SJSA1 (cell line): ENCODE results near the gene TOR2A. TPM values are rescaled to one million over a fixed set of nuclear protein-coding genes. Genes with fewer than 3 reads are reported as not detected.
A peak's percentile ranks its signal among the peaks of the same experiment; 100 is the strongest.

ENCODE experiments used
- DNase-seq, 2 experiments: peaks; one replicate each; pipeline ENCODE4 v3.0.0-alpha.2; 2015 to 2020; ENCODE audit warnings: low spot score in 2 of 2, low read depth in 1 of 2
- H3K27ac ChIP-seq: fragments of 250-450 bp; sonication (Bioruptor Pico); 2 replicates; pipeline ENCODE4 v1.5.1; 2020; ENCODE audit warnings: mild to moderate bottlenecking, moderate library complexity
- H3K27me3 ChIP-seq: fragments of 250-450 bp; sonication (Bioruptor Pico); replicated peaks from 2 replicates; pipeline ENCODE4 v1.5.1; 2020; ENCODE audit warnings: mild to moderate bottlenecking, moderate library complexity
- H3K36me3 ChIP-seq: fragments of 250-450 bp; sonication (Bioruptor Pico); 2 replicates; pipeline ENCODE4 v1.5.1; 2020; ENCODE audit warnings: mild to moderate bottlenecking
- H3K4me1 ChIP-seq: fragments of 250-450 bp; sonication (Bioruptor Pico); replicated peaks from 2 replicates; pipeline ENCODE4 v1.6.1; 2021; ENCODE audit warnings: mild to moderate bottlenecking
- H3K4me3 ChIP-seq: fragments of 250-450 bp; sonication (Bioruptor Pico); 2 replicates; pipeline ENCODE4 v1.5.1; 2020; ENCODE audit warnings: mild to moderate bottlenecking
- H3K9me3 ChIP-seq: fragments of 250-450 bp; sonication (Bioruptor Pico); replicated peaks from 2 replicates; pipeline ENCODE4 v1.5.1; 2020; ENCODE audit warnings: mild to moderate bottlenecking
- total RNA-seq: library from RNA; depleted of rRNA; stranded (reverse); fragments of >200 nt; shearing (Covaris generic); gene quantifications from 2 replicates; pipeline ENCODE4 v1.2.3, GENCODE V29; 2014

TOR2A gene
- total RNA-seq, 1 experiment from 2014 or later: 11.4 TPM

DNA sequence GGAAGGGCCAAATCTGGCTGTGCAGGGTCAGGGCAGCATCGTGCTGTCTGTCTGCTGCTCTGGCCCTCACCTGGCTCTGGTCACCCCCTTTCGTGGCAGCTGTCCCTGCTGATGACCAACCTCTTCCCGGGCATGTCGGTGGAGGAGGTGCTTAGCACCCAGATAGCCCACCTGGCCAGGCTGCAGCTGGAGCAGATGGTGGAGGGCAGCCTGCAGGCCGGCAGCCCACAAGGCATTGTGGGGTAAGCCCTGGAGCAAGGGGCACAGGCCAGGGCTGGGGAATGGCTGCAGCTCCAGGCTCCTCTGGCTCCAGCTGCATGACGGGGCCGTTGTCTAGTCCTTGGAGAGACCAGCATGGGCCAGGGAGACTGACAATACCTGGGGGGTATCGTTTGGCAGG, 8.2 kb downstream of the TOR2A start:
- peaks cover 6% of the 10 kb centered on the region for H3K36me3 ChIP-seq
- H3K4me3 ChIP-seq: no peak overlapping the region
- H3K9me3 ChIP-seq: no peaks in the 10 kb centered on the region
- no peaks in the 10 kb centered on the region for H3K27me3 ChIP-seq
- peaks cover 28% of the 10 kb centered on the region for H3K4me1 ChIP-seq
- no peak for DNase-seq
- no peak overlapping the region for H3K27ac ChIP-seq

DNA sequence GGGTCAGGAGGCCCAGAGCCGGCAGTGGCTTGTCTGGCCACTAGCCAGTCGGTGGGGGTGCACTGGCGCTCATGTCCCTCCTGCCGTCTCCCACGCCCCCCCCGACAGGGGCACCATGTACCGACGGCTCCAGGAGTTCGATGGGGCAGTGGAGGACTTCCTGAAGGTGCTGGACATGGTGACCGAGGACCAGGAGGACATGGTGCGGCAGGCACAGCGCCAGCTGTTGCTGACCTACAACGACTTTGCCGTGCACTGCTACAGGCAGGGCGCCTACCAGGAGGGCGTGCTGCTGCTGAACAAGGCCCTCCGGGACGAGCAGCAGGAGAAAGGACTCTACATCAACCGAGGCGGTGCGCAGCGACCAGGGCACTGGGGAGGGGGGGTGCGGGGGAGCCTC, 11.1 kb downstream of the TOR2A start:
- Histone ChIP-seq H3K4me3 (no peak overlapping the region), H3K27ac (no peak overlapping the region), H3K27me3 (no peaks in the 10 kb centered on the region), H3K9me3 (no peaks in the 10 kb centered on the region), H3K4me1 (peaks cover 21% of the 10 kb centered on the region), H3K36me3 (no peaks in the 10 kb centered on the region)
- no peak for DNase-seq

DNA sequence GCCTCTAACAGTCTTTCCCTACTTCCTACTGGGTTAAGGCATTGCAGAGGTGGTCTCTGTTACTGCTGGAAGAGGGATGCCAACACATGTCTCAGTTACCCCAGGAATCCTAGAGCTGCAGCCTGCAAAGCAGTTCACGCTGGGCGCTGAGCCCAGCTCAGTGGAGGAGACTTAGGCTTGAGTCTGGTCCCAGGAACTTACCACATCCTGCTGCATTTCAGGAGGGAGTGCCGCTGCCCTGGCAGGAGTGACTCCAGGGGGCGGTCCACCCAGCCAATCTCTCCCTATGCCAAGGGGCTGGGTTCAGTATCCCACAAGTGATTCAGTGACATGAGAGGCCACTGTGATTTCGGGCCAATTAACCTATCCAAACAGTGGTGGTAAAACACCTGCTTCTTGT, 11.7 kb downstream of the TOR2A start:
- Histone ChIP-seq H3K4me3 (no peak overlapping the region), H3K27ac (no peak overlapping the region), H3K36me3 (no peaks in the 10 kb centered on the region), H3K27me3 (no peaks in the 10 kb centered on the region), H3K4me1 (peaks cover 21% of the 10 kb centered on the region), H3K9me3 (no peaks in the 10 kb centered on the region)
- no peak for DNase-seq

DNA sequence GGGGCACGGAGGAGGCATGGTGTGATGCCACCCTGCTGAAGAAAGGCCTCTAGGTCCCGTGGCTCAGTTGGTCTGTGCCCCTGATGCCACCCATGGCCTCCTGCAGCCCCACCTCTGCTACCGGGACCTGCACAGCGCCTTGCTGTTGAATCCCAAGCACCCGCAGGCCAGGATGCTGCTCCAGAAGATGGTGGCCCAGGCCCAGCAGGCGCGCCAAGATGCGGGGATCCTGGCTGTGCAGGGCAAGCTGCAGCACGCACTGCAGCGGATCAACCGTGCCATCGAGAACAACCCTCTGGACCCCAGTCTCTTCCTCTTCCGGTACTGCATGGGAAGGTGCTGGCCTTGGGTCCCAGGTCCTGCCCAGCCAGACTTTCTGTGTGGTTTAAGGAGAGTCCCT, 12.1 kb downstream of the TOR2A start:
- Histone ChIP-seq H3K36me3 (no peaks in the 10 kb centered on the region), H3K4me1 (peaks cover 21% of the 10 kb centered on the region), H3K4me3 (no peak overlapping the region), H3K27ac (no peak overlapping the region), H3K27me3 (no peaks in the 10 kb centered on the region), H3K9me3 (no peaks in the 10 kb centered on the region)
- no peak for DNase-seq

DNA sequence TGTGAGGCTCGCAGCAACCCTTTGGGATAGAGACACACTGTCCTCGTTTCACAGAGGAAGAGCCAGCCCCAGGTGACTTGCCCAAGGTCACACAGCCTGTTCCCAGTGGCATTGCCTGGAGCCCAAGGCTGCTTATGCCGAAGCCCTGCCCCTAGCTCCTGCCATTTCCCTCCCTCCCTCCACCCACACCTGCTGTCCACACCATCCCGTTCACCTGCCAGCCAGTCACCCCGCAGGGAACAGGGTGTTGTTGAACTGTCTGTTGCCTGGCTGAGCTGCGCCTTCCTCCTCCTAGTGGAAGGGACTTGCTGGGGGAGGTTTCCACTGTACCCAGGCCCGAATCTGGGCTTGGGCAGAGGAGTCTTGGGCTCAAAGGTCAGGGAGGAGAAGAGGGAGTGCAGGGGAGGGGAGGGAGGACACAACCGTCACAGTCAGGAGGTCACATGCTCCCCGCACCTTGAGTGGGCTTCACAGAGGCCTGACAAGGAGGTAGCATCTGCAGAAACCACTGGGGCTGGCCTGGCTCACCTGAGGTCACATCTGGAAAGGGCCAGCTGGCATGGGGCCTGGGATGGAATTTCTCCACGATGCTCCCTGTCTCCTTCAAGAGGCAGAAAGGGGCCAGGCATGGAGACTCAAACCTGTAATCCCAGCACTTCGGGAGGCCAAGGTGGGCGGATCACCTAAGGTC, 12.9 kb downstream of the TOR2A start:
- Histone ChIP-seq H3K4me3 (no peak overlapping the region), H3K4me1 (peaks cover 21% of the 10 kb centered on the region), H3K36me3 (no peaks in the 10 kb centered on the region), H3K9me3 (no peaks in the 10 kb centered on the region), H3K27ac (no peak overlapping the region), H3K27me3 (no peaks in the 10 kb centered on the region)
- no peak for DNase-seq

DNA sequence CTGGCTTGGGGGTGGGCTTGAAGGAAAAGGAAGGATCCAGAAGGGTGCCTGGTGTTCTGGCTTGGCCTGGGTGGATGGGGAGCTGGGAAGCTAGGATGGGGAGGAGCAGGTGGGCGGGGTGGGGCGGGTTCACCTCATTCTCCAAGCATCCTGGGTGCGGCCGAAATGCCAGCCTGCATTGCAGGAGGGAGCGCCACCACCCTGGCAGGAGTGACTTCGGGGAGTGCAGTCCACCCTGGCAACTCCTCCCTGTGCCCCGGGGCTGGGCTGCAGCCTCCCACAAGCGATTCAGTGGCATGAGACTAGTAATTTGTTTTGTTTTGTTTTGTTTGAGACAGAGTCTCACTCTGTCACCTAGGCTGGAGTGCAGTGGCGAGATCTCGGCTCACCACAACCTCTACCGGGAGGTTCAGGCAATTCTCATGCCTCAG, 13.7 kb downstream of the TOR2A start:
- peak in 1 of 2 experiments; percentile 20 for DNase-seq
- no peaks in the 10 kb centered on the region for H3K9me3 ChIP-seq
- H3K4me1 ChIP-seq: peaks cover 21% of the 10 kb centered on the region
- no peaks in the 10 kb centered on the region for H3K27me3 ChIP-seq
- 0 out of 2 replicates have a peak overlapping the region, but pooled peaks have one; percentile 42 for H3K27ac ChIP-seq
- no peak overlapping the region for H3K4me3 ChIP-seq
- no peaks in the 10 kb centered on the region for H3K36me3 ChIP-seq

DNA sequence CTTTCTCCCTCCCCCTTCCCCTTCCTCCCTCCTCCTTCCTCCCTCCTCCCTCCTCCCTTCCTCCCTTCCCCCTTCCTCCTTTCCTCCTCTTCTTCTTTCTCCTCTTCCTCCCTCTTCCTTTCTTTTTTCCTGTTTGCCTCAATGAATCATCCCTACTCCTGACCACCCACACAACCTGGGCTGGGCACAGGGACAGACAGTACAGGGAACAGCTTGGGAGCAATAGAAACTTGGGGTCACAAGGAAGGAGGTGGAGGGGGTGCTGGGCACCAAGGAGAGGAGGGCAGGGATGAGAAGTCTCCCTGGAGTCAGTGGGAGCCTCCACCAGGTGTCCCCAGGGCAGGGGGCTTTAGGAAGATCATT, 14.2 kb downstream of the TOR2A start:
- Histone ChIP-seq H3K9me3 (no peaks in the 10 kb centered on the region), H3K27me3 (no peaks in the 10 kb centered on the region), H3K4me1 (peaks cover 26% of the 10 kb centered on the region), H3K4me3 (no peak overlapping the region), H3K36me3 (no peaks in the 10 kb centered on the region), H3K27ac (0 out of 2 replicates have a peak overlapping the region, but pooled peaks have one; percentile 42)
- DNase-seq: no peak

DNA sequence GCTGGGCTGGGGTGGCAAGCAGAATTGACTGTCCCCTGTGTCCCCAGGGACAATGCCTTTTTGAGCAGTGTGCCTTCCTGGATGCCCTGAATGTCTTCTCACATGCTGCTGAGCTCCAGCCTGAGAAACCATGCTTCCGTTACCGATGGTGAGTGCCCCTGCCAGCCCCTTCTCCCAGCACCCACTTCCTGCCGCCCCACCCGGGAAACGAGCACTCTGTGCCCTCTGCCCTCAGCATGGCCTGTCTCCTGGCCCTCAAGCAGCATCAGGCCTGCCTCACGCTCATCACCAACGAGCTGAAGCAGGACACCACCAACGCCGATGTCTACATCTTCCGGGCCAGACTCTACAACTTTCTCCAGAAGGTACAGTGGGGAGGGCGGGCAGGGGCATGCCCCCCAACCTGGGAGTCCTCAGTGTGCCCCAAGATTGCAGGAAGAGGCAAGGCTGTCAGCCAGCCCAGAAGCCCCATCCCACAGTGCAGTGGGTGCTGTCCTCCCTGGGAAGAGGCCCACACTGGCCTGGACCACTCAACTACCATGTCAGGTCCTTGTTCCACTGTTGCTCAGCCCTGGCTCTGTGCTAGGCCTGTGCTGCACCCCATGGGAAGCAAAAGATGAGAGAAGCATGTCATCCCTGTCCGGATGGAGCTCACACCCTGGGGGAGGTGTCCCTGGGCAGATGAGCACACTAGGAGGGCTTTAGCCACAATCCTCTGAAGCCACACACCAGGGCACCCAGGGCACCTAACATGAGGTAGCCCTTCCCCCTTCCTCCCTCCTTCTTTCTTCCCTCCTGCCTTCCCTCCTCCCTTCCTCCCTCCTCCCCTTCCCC, 14.8 kb downstream of the TOR2A start:
- no peaks in the 10 kb centered on the region for H3K27me3 ChIP-seq
- no peaks in the 10 kb centered on the region for H3K9me3 ChIP-seq
- no peaks in the 10 kb centered on the region; the same call in 1 of the 2 replicates for H3K36me3 ChIP-seq
- H3K27ac ChIP-seq: no peak overlapping the region
- peaks cover 27% of the 10 kb centered on the region for H3K4me1 ChIP-seq
- no peak for DNase-seq
- no peak overlapping the region for H3K4me3 ChIP-seq

DNA sequence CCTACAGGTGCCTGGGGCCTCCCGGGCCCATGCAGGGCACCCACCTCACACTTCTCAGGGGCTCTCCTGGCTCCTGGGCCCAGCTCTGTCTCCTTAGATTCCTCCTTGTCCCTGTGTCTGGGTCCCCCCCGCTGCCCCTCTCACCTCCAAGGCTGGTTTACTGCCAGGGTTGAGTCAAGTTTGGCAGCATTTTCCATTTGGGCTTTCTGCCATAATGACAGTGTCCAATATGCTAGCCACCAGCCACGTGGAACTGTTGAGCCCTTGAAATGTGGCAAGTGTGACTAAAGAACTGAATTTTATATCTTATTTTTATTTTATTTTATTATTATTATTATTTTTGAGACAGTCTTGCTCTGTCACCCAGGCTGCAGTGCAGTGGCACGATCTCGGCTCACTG, 17.3 kb downstream of the TOR2A start:
- Histone ChIP-seq H3K27ac (no peak overlapping the region), H3K4me3 (no peak overlapping the region), H3K9me3 (no peaks in the 10 kb centered on the region), H3K4me1 (peaks cover 33% of the 10 kb centered on the region), H3K36me3 (peaks cover 7% of the 10 kb centered on the region; the same call in 1 of the 2 replicates), H3K27me3 (no peaks in the 10 kb centered on the region)
- DNase-seq: no peak

DNA sequence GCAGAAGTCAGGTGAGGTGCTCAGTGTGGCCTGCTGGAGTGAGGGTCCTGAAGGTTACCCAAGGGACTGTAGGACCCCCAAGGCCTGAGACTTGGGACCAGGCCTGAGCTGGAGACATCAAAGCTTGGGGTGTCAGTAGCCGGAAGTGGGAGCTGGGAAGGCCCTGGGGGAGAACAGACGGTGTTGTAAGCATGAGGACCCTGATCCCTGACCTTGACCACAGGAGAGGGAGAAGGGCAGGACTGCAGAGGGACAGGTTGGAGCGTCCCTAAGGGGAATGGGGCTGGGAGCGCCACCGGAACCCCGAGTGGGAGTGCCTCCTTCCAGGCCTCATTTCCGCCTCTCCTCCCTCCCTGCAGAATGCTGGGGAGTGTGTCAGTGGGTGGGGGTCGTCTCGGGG, 18.7 kb downstream of the TOR2A start:
- Histone ChIP-seq H3K4me1 (peaks cover 24% of the 10 kb centered on the region), H3K4me3 (no peak overlapping the region), H3K36me3 (peaks cover 7% of the 10 kb centered on the region; the same call in 1 of the 2 replicates), H3K27ac (peak overlapping the region; percentile 54), H3K9me3 (no peaks in the 10 kb centered on the region), H3K27me3 (no peaks in the 10 kb centered on the region)
- peak in 1 of 2 experiments; percentile 28 for DNase-seq

DNA sequence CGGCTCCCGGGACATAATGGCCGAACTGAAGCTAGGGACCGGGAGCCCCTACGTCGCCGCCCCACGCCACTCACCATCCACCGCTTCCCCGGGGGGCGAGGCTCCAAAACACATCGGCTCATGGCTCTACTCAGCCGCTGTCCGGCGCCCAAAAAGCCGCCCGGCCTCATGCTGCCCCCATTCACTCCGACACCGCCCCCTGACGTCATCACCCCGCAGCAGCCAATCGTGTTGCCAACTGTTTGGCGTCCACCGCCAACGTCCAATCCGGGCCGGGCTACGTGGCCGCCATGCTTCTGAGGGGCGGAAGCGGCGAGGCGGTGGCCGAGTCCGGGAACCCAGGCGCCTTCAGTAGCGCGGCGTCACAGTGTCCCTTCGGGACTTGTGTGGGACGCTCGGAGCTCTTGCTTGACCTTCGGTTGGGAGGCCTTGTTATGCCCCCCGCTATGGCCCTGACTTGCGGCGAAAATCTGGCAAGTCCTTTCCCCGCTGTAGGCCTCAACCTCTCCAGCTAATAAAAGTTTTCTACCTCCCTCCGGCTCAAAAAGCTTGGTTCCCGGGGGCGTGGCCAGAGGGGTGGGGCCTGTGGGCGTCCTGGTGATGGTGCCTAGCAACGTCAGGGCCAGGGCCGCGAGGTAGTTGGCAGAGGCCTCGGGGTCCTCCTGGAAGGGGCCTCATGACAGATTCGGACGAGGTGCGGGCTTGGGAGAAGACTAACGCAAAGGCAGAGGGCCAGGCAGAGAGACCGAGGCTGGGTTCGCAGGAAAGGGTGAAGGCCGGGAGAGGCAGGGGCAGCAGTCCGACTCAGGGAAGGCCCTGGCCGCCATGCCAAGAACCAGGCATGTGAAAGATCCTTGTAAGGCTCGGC, 19.4 kb downstream of the TOR2A start, which contains the start of the genes PTRH1 and TTC16:
Gene PTRH1, minus strand, starts transcription at position 194 of the 868 bp plus-strand sequence. Its CDS starts 24 bp downstream, at position 170.
Gene TTC16, plus strand, starts transcription at position 610 of the 868 bp plus-strand sequence. Its CDS starts 67 bp downstream, at position 677.
- DNase-seq: peak; percentile 94 to 97
- H3K9me3 ChIP-seq: no peaks in the 10 kb centered on the region
- H3K27ac ChIP-seq: peak within 1 kb of the TSS; percentile 54
- no peaks in the 10 kb centered on the region for H3K27me3 ChIP-seq
- H3K4me1 ChIP-seq: peaks cover 18% of the 10 kb centered on the region
- peaks cover 7% of the 10 kb centered on the region; the same call in 1 of the 2 replicates for H3K36me3 ChIP-seq
- H3K4me3 ChIP-seq: peak within 1 kb of the TSS; percentile 52

DNA sequence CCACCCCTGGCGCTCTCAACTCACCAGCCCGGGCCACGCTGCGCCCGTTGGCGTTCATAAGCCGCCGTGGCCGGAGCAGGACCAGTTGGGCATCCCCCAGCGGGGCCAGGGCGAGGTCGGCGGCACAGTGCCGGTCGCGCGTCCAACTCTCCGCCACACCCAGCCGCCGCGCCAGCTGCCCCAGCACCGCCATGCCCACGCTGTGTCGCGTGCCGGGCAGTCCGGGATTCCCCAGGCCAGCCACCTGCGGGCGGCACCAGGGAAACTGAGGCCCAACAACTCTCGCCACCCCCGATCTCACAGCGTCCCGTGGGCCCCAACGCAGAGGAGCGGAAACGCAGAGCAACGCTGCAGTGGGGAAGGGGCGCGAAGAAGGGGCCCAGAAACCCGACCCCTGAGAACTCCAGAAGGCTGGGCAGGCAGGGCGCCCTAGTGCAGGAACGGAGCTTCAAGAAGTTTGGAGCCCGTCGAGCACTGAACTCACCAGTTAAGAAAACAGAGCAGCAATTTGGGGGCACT, 20.1 kb downstream of the TOR2A start:
- DNase-seq: no peak
- peaks cover 7% of the 10 kb centered on the region; the same call in 1 of the 2 replicates for H3K36me3 ChIP-seq
- H3K4me3 ChIP-seq: peak overlapping the region; percentile 52
- no peaks in the 10 kb centered on the region for H3K9me3 ChIP-seq
- peak overlapping the region; percentile 54 for H3K27ac ChIP-seq
- H3K4me1 ChIP-seq: peaks cover 12% of the 10 kb centered on the region
- no peaks in the 10 kb centered on the region for H3K27me3 ChIP-seq
